Fibroblast of lung (primary cell): ENCODE measurements around the gene PNPLA7.

ENCODE experiments used
- CTCF ChIP-seq, 2 donors: IDR thresholded peaks in 1 of 2; conservative IDR thresholded peaks in 1 of 2; 1 replicate in 1 of 2; 2 replicates in 1 of 2; pipeline ENCODE4 v1.5.1; 2011 to 2012; ENCODE audit warnings: low read length in 2 of 2, control low read depth in 1 of 2, inconsistent platforms in 1 of 2, low read depth in 1 of 2, mild to moderate bottlenecking in 1 of 2
- EZH2 ChIP-seq: IDR thresholded peaks from 2 replicates; pipeline ENCODE4 v1.5.1; 2012; ENCODE audit warnings: low read length, control low read depth, mild to moderate bottlenecking; ENCODE audit errors: missing control alignments

GRCh38 chr9:137479892-137480685, 70.1 kb downstream of the PNPLA7 start:
- TF ChIP-seq CTCF (conservative IDR thresholded peaks at IDR 0.05 in 1 of 2, IDR thresholded peaks at IDR 0.05 in 1 of 2; ENCODE audit: low read depth in 1 of 2, low read length in 2 of 2) (no peak), EZH2 (no peak)
